SHP77 (cell line): ENCODE data around the gene CDKN2B-AS1.
"Not testable (repeated sequence)": the region's sequence is repeated elsewhere in the genome, so short reads cannot be mapped to it uniquely, and the experiment has no call there.

Experiments
- DNase-seq, 2 experiments: peaks; one replicate each; lab custom pipeline; 2025; lab: John Stamatoyannopoulos, UW

Gene CDKN2B-AS1

GRCh38 chr9:21994556-21995005 lies at the start of gene CDKN2B-AS1:
TSS of gene CDKN2B-AS1 (plus strand) at chr9:21994791.
- DNase-seq: peak; percentile 69 to 81

GRCh38 chr9:21945606-21946005 lies 49.0 kb upstream of the CDKN2B-AS1 start:
- DNase-seq: no peak

- DNase-seq: no peak
Measured at GRCh38 chr9:21958833-21959232, 35.8 kb upstream of the CDKN2B-AS1 start.

GRCh38 chr9:21959268-21959667 lies 35.3 kb upstream of the CDKN2B-AS1 start:
- not testable (repeated sequence) for DNase-seq

- no peak for DNase-seq
Measured at GRCh38 chr9:21961569-21961968, 33.0 kb upstream of the CDKN2B-AS1 start.

- DNase-seq: no peak
Measured at GRCh38 chr9:21964925-21965385, 29.6 kb upstream of the CDKN2B-AS1 start.

GRCh38 chr9:21965401-21965951 lies 29.1 kb upstream of the CDKN2B-AS1 start:
- no peak for DNase-seq

GRCh38 chr9:21966140-21966851 lies 28.3 kb upstream of the CDKN2B-AS1 start:
- DNase-seq: no peak

GRCh38 chr9:21967169-21967568 lies 27.4 kb upstream of the CDKN2B-AS1 start:
- no peak for DNase-seq

GRCh38 chr9:21967702-21968101 lies 26.9 kb upstream of the CDKN2B-AS1 start:
- no peak for DNase-seq

GRCh38 chr9:21968331-21969010 lies 26.1 kb upstream of the CDKN2B-AS1 start:
- DNase-seq: no peak

GRCh38 chr9:21969011-21969940 lies 25.3 kb upstream of the CDKN2B-AS1 start:
- no peak for DNase-seq

GRCh38 chr9:21969951-21970799 lies 24.4 kb upstream of the CDKN2B-AS1 start:
- DNase-seq: no peak

- no peak for DNase-seq
Measured at GRCh38 chr9:21970800-21971640, 23.6 kb upstream of the CDKN2B-AS1 start.

- DNase-seq: no peak
Measured at GRCh38 chr9:21972361-21972760, 22.2 kb upstream of the CDKN2B-AS1 start.

- peak in 1 of 2 experiments; percentile 25 for DNase-seq
Measured at GRCh38 chr9:21974343-21974721, 20.3 kb upstream of the CDKN2B-AS1 start.

GRCh38 chr9:21974722-21975409 lies 19.7 kb upstream of the CDKN2B-AS1 start:
- peak; percentile 42 to 71 for DNase-seq

- no peak for DNase-seq
Measured at GRCh38 chr9:21976334-21976875, 18.2 kb upstream of the CDKN2B-AS1 start.

GRCh38 chr9:21982391-21982790 lies 12.2 kb upstream of the CDKN2B-AS1 start:
- DNase-seq: no peak
